Ascending aorta (tissue), 2 donors: Measurements from ENCODE around the gene SOX15. TPM values are rescaled to one million over a fixed set of nuclear protein-coding genes. Genes with fewer than 3 reads are reported as not detected.
A peak's percentile ranks its signal among the peaks of the same experiment; 100 is the strongest.

Experiments
- DNase-seq, 2 donors: peaks; one replicate each; pipeline ENCODE4 v3.0.0-alpha.2; 2019; ENCODE audit warnings: low spot score in 2 of 2
- H3K27ac ChIP-seq, 2 donors: fragments of 200-600 bp; sonication (generic); one replicate each; pipeline ENCODE4 v1.5.1; 2016 to 2017; ENCODE audit warnings: mild to moderate bottlenecking in 1 of 2
- H3K27me3 ChIP-seq: fragments of 200-600 bp; sonication (generic); one replicate; pipeline ENCODE4 v1.5.1; 2017
- H3K36me3 ChIP-seq, 2 donors: fragments of 200-600 bp; sonication (generic); one replicate each; pipeline ENCODE4 v1.5.1; 2016
- H3K4me1 ChIP-seq, 2 donors: fragments of 200-600 bp; sonication (generic); one replicate each; pipeline ENCODE4 v1.5.1; 2016 to 2017; ENCODE audit warnings: mild to moderate bottlenecking in 1 of 2
- H3K4me3 ChIP-seq, 2 donors: fragments of 200-600 bp; sonication (generic); one replicate each; pipeline ENCODE4 v1.5.1; 2016 to 2017; ENCODE audit warnings: mild to moderate bottlenecking in 1 of 2
- H3K9me3 ChIP-seq, 2 donors: fragments of 200-600 bp; sonication (generic); one replicate each; pipeline ENCODE4 v1.5.1; 2016
- intact Hi-C: fragments of 100-400 bp; cut with DNase I; formaldehyde crosslinking; loops from one replicate; pipeline ENCODE4 v1.15.1; 2023
- total RNA-seq: library from RNA; depleted of rRNA; stranded (reverse); fragments of >200 nt; gene quantifications from one replicate; pipeline ENCODE4 v1.1.0, GENCODE V29; 2016
- TF ChIP-seq, protein P1 (sequence below), 3 experiments: fragments of 200-600 bp in 2 of 3; fragments of 450-650 bp in 1 of 3; sonication (generic) in 2 of 3; IDR thresholded peaks; one replicate each; pipeline ENCODE4 v1.5.1; 2016 to 2019; ENCODE audit warnings: antibody characterized with exemption in 3 of 3, mild to moderate bottlenecking in 1 of 3, moderate library complexity in 1 of 3

Gene SOX15
- total RNA-seq, 1 donor from 2014 or later = not detected

DNA sequence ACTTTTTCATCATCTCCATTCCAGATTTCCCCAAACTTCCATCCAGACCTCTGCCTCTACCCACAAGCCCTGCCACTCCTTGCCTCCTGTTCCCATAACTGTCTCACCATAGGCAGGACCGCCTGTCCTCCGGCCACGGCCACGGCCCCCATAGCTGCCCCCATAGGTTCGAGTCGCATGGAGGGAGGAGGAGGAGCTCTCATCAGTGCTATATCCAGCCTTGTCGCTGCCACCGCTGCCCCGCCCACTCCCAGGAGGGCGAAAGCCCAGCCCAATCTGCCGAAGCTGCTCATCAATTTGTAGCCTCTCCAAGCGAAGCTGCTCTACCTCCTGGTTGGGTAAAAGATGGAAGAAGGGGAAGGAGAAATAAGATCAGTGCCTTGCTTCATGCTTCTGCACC, 3.4 kb upstream of the SOX15 start:
- H3K4me1 ChIP-seq = peaks cover 5 to 12% of the 10 kb centered on the region in 2 donors
- no peaks in the 10 kb centered on the region for H3K27me3 ChIP-seq
- TF ChIP-seq, protein P1, sequence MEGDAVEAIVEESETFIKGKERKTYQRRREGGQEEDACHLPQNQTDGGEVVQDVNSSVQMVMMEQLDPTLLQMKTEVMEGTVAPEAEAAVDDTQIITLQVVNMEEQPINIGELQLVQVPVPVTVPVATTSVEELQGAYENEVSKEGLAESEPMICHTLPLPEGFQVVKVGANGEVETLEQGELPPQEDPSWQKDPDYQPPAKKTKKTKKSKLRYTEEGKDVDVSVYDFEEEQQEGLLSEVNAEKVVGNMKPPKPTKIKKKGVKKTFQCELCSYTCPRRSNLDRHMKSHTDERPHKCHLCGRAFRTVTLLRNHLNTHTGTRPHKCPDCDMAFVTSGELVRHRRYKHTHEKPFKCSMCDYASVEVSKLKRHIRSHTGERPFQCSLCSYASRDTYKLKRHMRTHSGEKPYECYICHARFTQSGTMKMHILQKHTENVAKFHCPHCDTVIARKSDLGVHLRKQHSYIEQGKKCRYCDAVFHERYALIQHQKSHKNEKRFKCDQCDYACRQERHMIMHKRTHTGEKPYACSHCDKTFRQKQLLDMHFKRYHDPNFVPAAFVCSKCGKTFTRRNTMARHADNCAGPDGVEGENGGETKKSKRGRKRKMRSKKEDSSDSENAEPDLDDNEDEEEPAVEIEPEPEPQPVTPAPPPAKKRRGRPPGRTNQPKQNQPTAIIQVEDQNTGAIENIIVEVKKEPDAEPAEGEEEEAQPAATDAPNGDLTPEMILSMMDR (IDR thresholded peaks at IDR 0.05) = no peak
- H3K9me3 ChIP-seq = no peaks in the 10 kb centered on the region
- DNase-seq = no peak
- H3K4me3 ChIP-seq = no peak overlapping the region
- H3K27ac ChIP-seq = no peak overlapping the region
- intact Hi-C loops = no loop called here
- H3K36me3 ChIP-seq = peaks cover 66 to 67% of the 10 kb centered on the region in 2 donors

DNA sequence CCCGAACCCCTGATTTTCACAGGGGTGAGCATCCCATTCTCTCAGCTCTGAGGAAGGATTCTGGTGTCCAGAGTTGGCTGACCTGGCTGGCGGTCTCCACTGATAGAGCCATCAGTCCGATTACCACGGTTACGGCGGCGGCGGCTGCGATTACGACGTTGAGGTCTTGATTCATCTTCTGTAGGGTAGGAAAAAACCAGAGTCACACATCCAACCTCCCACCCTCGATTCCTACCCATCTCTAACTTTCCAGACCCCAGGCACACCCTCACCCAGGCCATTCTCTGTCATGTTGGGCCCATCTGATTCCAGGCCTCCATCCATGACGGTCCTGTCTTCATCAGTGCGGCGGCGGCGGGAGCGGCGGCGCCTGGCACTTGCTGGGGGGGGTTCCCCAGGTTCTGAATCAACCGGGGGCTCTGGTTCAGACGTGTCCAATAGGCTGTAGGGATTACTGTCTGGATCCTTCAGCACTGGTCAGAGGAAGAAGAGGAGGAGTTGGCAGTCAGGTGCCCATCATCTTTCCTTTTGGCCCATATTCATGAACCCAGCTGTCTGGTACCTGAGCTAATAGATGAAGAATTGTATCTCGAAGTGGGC, 2.6 kb upstream of the SOX15 start:
- H3K27me3 ChIP-seq = no peaks in the 10 kb centered on the region
- TF ChIP-seq, protein P1 (IDR thresholded peaks at IDR 0.05) = no peak
- peaks cover 5 to 15% of the 10 kb centered on the region in 2 donors for H3K4me1 ChIP-seq
- intact Hi-C loops = no loop called here
- H3K4me3 ChIP-seq = no peak overlapping the region
- H3K27ac ChIP-seq = no peak overlapping the region
- H3K36me3 ChIP-seq = peaks cover 62 to 63% of the 10 kb centered on the region in 2 donors
- H3K9me3 ChIP-seq = no peaks in the 10 kb centered on the region
- DNase-seq = no peak

DNA sequence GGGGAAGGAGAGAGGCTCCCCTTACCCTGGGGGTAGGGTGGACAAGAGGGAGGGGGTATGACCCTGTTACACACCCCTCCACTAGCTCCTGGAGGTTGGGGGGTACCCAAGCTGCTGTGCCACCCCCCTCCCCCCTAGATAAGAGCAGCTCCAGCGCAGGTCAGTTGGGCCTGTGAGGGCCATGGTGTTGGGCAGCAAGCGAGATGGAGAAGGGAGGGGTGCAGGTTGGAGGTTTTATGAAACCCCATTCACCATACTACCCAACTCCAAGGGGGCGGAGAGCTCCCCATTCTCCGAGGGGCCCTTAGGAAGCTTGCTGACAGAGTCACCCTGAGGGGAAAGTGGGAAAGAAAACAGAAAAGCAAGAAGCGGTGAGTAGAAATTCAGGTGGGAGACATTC, 1.7 kb upstream of the SOX15 start:
- peaks cover 53 to 55% of the 10 kb centered on the region in 2 donors for H3K36me3 ChIP-seq
- TF ChIP-seq, protein P1 (IDR thresholded peaks at IDR 0.05) = no peak
- H3K4me1 ChIP-seq = peaks cover 5 to 15% of the 10 kb centered on the region in 2 donors
- intact Hi-C loops = no loop called here
- no peaks in the 10 kb centered on the region for H3K27me3 ChIP-seq
- no peak overlapping the region for H3K4me3 ChIP-seq
- no peaks in the 10 kb centered on the region for H3K9me3 ChIP-seq
- DNase-seq = no peak
- no peak overlapping the region for H3K27ac ChIP-seq

DNA sequence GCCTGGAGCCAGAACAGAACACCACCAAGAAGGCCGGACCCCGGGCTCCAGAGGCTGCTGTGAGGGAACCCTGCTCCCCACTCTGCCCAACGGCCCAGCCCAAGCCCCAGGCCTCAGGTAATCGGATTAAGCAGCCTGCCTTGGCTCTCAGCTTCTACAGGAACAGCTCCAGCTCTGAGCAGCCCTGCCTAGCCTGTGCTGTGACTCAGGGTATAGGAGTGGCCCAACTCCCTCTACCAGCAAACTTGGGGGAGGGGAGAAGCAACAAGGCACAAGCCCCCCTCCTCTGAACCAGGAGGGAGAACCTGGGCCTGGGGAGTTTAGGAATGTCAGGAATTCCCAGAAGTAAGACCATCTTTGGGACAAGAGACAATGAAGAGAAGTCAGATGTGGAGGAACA, 849 bp upstream of the SOX15 start:
- no peak overlapping the region for H3K4me3 ChIP-seq
- DNase-seq = no peak
- no peaks in the 10 kb centered on the region for H3K9me3 ChIP-seq
- intact Hi-C loops = no loop called here
- TF ChIP-seq, protein P1 (IDR thresholded peaks at IDR 0.05) = no peak
- no peak overlapping the region for H3K27ac ChIP-seq
- no peaks in the 10 kb centered on the region for H3K27me3 ChIP-seq
- H3K4me1 ChIP-seq = peaks cover 5 to 15% of the 10 kb centered on the region in 2 donors
- H3K36me3 ChIP-seq = peaks cover 46 to 48% of the 10 kb centered on the region in 2 donors

DNA sequence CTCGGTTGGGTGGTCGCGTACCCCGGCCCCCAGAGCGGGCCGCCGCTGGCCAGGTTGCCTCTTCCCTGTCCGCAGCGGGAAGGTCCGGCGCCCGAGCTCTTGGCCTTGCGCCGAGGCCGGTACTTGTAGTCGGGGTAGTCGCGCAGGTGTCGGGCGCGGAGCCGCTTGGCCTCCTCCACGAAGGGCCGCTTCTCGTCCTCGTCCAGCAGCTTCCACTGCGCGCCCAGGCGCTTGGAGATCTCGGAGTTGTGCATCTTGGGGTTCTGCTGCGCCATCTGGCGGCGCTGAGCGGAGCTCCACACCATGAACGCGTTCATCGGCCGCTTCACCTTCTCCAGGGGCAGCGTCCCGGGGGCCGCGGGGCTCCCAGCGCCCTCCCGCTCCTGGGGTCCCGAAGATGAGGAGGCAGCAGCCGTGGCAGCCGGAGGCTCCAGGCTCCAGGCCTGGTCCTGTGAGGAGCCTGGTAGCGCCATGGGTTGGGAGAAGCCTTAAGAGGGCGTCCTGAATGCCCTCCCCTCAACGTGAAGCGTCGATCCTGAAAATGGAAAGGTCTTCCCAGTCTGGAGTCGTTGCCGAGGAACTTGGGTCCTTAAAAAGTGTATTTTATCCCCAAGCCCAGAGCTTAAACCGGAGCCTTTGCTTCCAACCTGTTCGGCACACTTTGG, 558 bp downstream of the SOX15 start:
- intact Hi-C loops = loop anchor here (2.0 to 10.0 kb wide), 3 partner anchors 25 to 585 kb away; partner anchors contain the start of genes FXR2 and TMEM107
- TF ChIP-seq, protein P1 (IDR thresholded peaks at IDR 0.05) = peak; percentile 89 to 95 (median 93)
- DNase-seq = peak; percentile 45 to 92
- Histone ChIP-seq H3K4me3 (peak overlapping the region; percentile 54 to 67), H3K4me1 (peaks cover 8 to 18% of the 10 kb centered on the region in 2 donors), H3K36me3 (peaks cover 32 to 34% of the 10 kb centered on the region in 2 donors), H3K27me3 (no peaks in the 10 kb centered on the region), H3K9me3 (no peaks in the 10 kb centered on the region), H3K27ac (peak overlapping the region; percentile 23 to 60)
